DLD1 (cell line): Measurements from ENCODE around the gene CPAMD8.

Source experiments
- in situ Hi-C: cut with HindIII; loops from 2 replicates; pipeline ENCODE4 v1.10.0; 2017; ENCODE audit warnings: low sequenced_read_pairs

The CPAMD8 gene

GRCh38 chr19:17026706-17027534 lies at the start of gene CPAMD8:
Gene CPAMD8 (minus strand): TSS chr19:17026810. CDS start chr19:17026642, 168 bp downstream.
- in situ Hi-C loops = no loop called here

- in situ Hi-C loops = no loop called here
These were observed 49.4 kb upstream of the CPAMD8 start for GRCh38 chr19:17075864-17076542.

GRCh38 chr19:17075035-17075863 lies 48.6 kb upstream of the CPAMD8 start, which contains the start of the genes HAUS8 and MYO9B:
Gene HAUS8 (minus strand): TSS chr19:17075452. CDS start chr19:17075422, 30 bp downstream.
Gene MYO9B (plus strand): TSS chr19:17075777. CDS start chr19:17101718, 25,941 bp downstream.
- in situ Hi-C loops = no loop called here

GRCh38 chr19:17074634-17075034 lies 48.0 kb upstream of the CPAMD8 start:
- in situ Hi-C loops = no loop called here

- in situ Hi-C loops = no loop called here
These were observed 47.4 kb upstream of the CPAMD8 start for GRCh38 chr19:17073869-17074633.

GRCh38 chr19:17070912-17071311 lies 44.3 kb upstream of the CPAMD8 start:
- in situ Hi-C loops = no loop called here

GRCh38 chr19:17070421-17070820 lies 43.8 kb upstream of the CPAMD8 start:
- in situ Hi-C loops = no loop called here

- in situ Hi-C loops = no loop called here
These were observed 42.6 kb upstream of the CPAMD8 start for GRCh38 chr19:17069193-17069592.

- in situ Hi-C loops = no loop called here
These were observed 36.8 kb upstream of the CPAMD8 start for GRCh38 chr19:17063428-17063827.

- in situ Hi-C loops = no loop called here
These were observed 35.1 kb upstream of the CPAMD8 start for GRCh38 chr19:17061691-17062090.

- in situ Hi-C loops = no loop called here
These were observed 34.6 kb upstream of the CPAMD8 start for GRCh38 chr19:17061205-17061604.

GRCh38 chr19:17060802-17061201 lies 34.2 kb upstream of the CPAMD8 start:
- in situ Hi-C loops = no loop called here

GRCh38 chr19:17058236-17058635 lies 31.6 kb upstream of the CPAMD8 start:
- in situ Hi-C loops = no loop called here

- in situ Hi-C loops = no loop called here
These were observed 29.0 kb upstream of the CPAMD8 start for GRCh38 chr19:17055636-17056035.

GRCh38 chr19:17054746-17055145 lies 28.1 kb upstream of the CPAMD8 start:
- in situ Hi-C loops = no loop called here

GRCh38 chr19:17052439-17052838 lies 25.8 kb upstream of the CPAMD8 start:
- in situ Hi-C loops = no loop called here

GRCh38 chr19:17049711-17050280 lies 23.2 kb upstream of the CPAMD8 start:
- in situ Hi-C loops = no loop called here

GRCh38 chr19:17048885-17049453 lies 22.4 kb upstream of the CPAMD8 start:
- in situ Hi-C loops = no loop called here

- in situ Hi-C loops = no loop called here
These were observed 19.4 kb upstream of the CPAMD8 start for GRCh38 chr19:17045907-17046502.
